Epithelial cell of proximal tubule (primary cell): ENCODE measurements around the gene NRXN3. TPM values are rescaled to one million over a fixed set of nuclear protein-coding genes. Genes with fewer than 3 reads are reported as not detected.

Experiments
- DNase-seq: peaks from one replicate; pipeline ENCODE4 v3.0.0-alpha.2; 2011; ENCODE audit warnings: low read depth
- H3K4me3 ChIP-seq: 2 replicates; pipeline ENCODE4 v1.5.1; 2011; ENCODE audit warnings: low read depth, mild to moderate bottlenecking, low read length
- CTCF ChIP-seq: conservative IDR thresholded peaks from 2 replicates; pipeline ENCODE4 v1.5.1; 2012; ENCODE audit warnings: low read depth, mild to moderate bottlenecking, low read length
- total RNA-seq: library from RNA; depleted of rRNA; stranded (reverse); fragments of >200 nt; gene quantifications from 2 replicates; pipeline ENCODE4 v1.2.3, GENCODE V29; 2015

The NRXN3 gene
- total RNA-seq, 1 donor from 2014 or later, result 1.2 TPM

GRCh38 chr14:79695307-79695706 is 1525.1 kb downstream of the NRXN3 start:
- no peak overlapping the region for H3K4me3 ChIP-seq
- no peak for DNase-seq
- TF ChIP-seq CTCF, result no peak

GRCh38 chr14:79698298-79698711 is 1528.1 kb downstream of the NRXN3 start:
- DNase-seq, result no peak
- TF ChIP-seq CTCF, result no peak
- H3K4me3 ChIP-seq, result no peak overlapping the region

- no peak for TF ChIP-seq CTCF
- DNase-seq, result no peak
- no peak overlapping the region for H3K4me3 ChIP-seq
Observed at GRCh38 chr14:79699206-79699605, 1529.0 kb downstream of the NRXN3 start.

GRCh38 chr14:79701371-79701770 is 1531.2 kb downstream of the NRXN3 start:
- DNase-seq, result no peak
- no peak for TF ChIP-seq CTCF
- no peak overlapping the region for H3K4me3 ChIP-seq

- TF ChIP-seq CTCF, result no peak
- H3K4me3 ChIP-seq, result no peak overlapping the region
- DNase-seq, result no peak
Observed at GRCh38 chr14:79702197-79702596, 1532.0 kb downstream of the NRXN3 start.

GRCh38 chr14:79703209-79703608 is 1533.0 kb downstream of the NRXN3 start:
- TF ChIP-seq CTCF, result no peak

GRCh38 chr14:79704041-79704807 is 1534.1 kb downstream of the NRXN3 start:
- TF ChIP-seq CTCF, result no peak
- DNase-seq, result no peak
- H3K4me3 ChIP-seq, result no peak overlapping the region

More at GRCh38 chr14:79703209-79703608, 1533.0 kb downstream of the NRXN3 start:
- H3K4me3 ChIP-seq, result no peak overlapping the region
- no peak for DNase-seq
